K562 (cell line): ENCODE results near the gene HLA-E. TPM values are rescaled to one million over a fixed set of nuclear protein-coding genes. Genes with fewer than 3 reads are reported as not detected.

Source experiments
- CHD2 ChIP-seq: IDR thresholded peaks from 2 replicates; pipeline ENCODE4 v1.6.1; 2011; ENCODE audit warnings: low read depth, low read length
- ERF ChIP-seq: fragments of 450-650 bp; formaldehyde crosslinking; IDR thresholded peaks from 2 replicates; pipeline ENCODE4 v1.4.0; 2020; ENCODE audit warnings: mild to moderate bottlenecking, mixed read lengths
- ESRRA ChIP-seq: fragments of 450-650 bp; IDR thresholded peaks from 2 replicates; pipeline ENCODE4 v1.6.1; 2014; ENCODE audit warnings: low read depth, mild to moderate bottlenecking, moderate library complexity, borderline replicate concordance
- FOXA3 ChIP-seq, 2 experiments: fragments of 450-650 bp in 1 of 2; sonication (generic) in 1 of 2; formaldehyde crosslinking; IDR thresholded peaks in 1 of 2; conservative IDR thresholded peaks in 1 of 2; 2 replicates each; pipeline versions ENCODE4 v1.4.0 to v1.8.0; 2020 to 2022; ENCODE audit warnings: mild to moderate bottlenecking in 2 of 2, missing genetic modification reagents in 1 of 2
- FOXP1 ChIP-seq: sonication (generic); formaldehyde crosslinking; IDR thresholded peaks from 2 replicates; pipeline ENCODE4 v1.8.0; 2022; ENCODE audit warnings: mild to moderate bottlenecking, missing genetic modification reagents
- GABPB2 ChIP-seq: fragments of 250-450 bp; sonication (Bioruptor Pico); conservative IDR thresholded peaks from 2 replicates; pipeline ENCODE4 v1.5.1; 2021; ENCODE audit warnings: mild to moderate bottlenecking
- NCOA4 ChIP-seq: fragments of 450-650 bp; IDR thresholded peaks from 2 replicates; pipeline ENCODE4 v1.6.1; 2018; ENCODE audit warnings: mild to moderate bottlenecking; ENCODE audit not compliant: partially characterized antibody
- NFYB ChIP-seq: IDR thresholded peaks from 2 replicates; pipeline ENCODE4 v1.6.1; 2011; ENCODE audit warnings: mild to moderate bottlenecking, moderate library complexity; ENCODE audit not compliant: insufficient read length; ENCODE audit errors: extremely low read depth
- NKRF ChIP-seq: fragments of 450-650 bp; IDR thresholded peaks from 2 replicates; pipeline ENCODE4 v1.6.1; 2016; ENCODE audit warnings: borderline replicate concordance
- NONO ChIP-seq, 2 experiments: fragments of 200-400 bp in 1 of 2; fragments of 450-650 bp in 1 of 2; formaldehyde crosslinking in 1 of 2; IDR thresholded peaks; 2 replicates each; pipeline ENCODE4 v1.6.1; 2017; ENCODE audit warnings: low read depth in 2 of 2, mild to moderate bottlenecking in 2 of 2, moderate library complexity in 2 of 2, low read length in 1 of 2
- PHF8 ChIP-seq: fragments of 200-600 bp; sonication (generic); IDR thresholded peaks from 2 replicates; pipeline ENCODE4 v1.6.1; 2012; ENCODE audit warnings: mixed run types, mild to moderate bottlenecking, inconsistent platforms, low read length, moderate library complexity, borderline replicate concordance
- RHOXF2B ChIP-seq: fragments of 250-450 bp; sonication (Bioruptor Pico); conservative IDR thresholded peaks from 2 replicates; pipeline ENCODE4 v1.5.1; 2021
- SLC30A9 ChIP-seq: fragments of 250-450 bp; sonication (Bioruptor Pico); IDR thresholded peaks from 2 replicates; pipeline ENCODE4 v1.8.0; 2022; ENCODE audit warnings: mild to moderate bottlenecking, moderate library complexity
- SREBF2 ChIP-seq: sonication (generic); formaldehyde crosslinking; IDR thresholded peaks from 2 replicates; pipeline ENCODE4 v1.4.0; 2020; ENCODE audit warnings: mild to moderate bottlenecking, missing genetic modification reagents
- ZBTB49 ChIP-seq: sonication (generic); formaldehyde crosslinking; IDR thresholded peaks from 2 replicates; pipeline ENCODE4 v1.8.0; 2022; ENCODE audit warnings: missing genetic modification reagents, mild to moderate bottlenecking, borderline replicate concordance
- ZBTB5 ChIP-seq: fragments of 450-650 bp; IDR thresholded peaks from 2 replicates; pipeline ENCODE4 v1.6.1; 2017; ENCODE audit warnings: antibody characterized with exemption
- ZNF174 ChIP-seq: fragments of 250-450 bp; sonication (Bioruptor Pico); IDR thresholded peaks from 2 replicates; pipeline ENCODE4 v1.4.0; 2020; ENCODE audit warnings: mild to moderate bottlenecking
- ZNF668 ChIP-seq: fragments of 250-450 bp; sonication (Bioruptor Pico); IDR thresholded peaks from 2 replicates; pipeline ENCODE4 v1.8.0; 2022; ENCODE audit warnings: mild to moderate bottlenecking, inconsistent platforms
- polyA plus RNA-seq, 8 experiments: library from polyadenylated mRNA; depleted of rRNA in 4 of 8; stranded (reverse) in 5 of 8; unstranded in 3 of 8; fragments of >200 nt; fragmentation: Nextera tagmentation in 2 of 8; fragmentation: Illumina TruSeq in 1 of 8; extraction: Ambion mirVana in 2 of 8; extraction: Trizol in 1 of 8; gene quantifications; 2 replicates each; pipeline versions ENCODE4 v1.2.1 to v1.2.3, GENCODE V29; 2011 to 2014; ENCODE audit warnings: inconsistent platforms in 1 of 8, missing spikeins in 1 of 8
- total RNA-seq, 7 experiments: library from RNA; depleted of rRNA in 6 of 7; stranded (reverse); fragments of >200 nt in 6 of 7; fragmentation: Illumina TruSeq in 2 of 7; extraction: Trizol in 2 of 7; gene quantifications; 2 replicates each; pipeline versions ENCODE4 v1.2.1 to v1.2.3, GENCODE V29; 2011 to 2021; ENCODE audit warnings: low replicate concordance in 1 of 7
- TF ChIP-seq, protein P1 (sequence below): fragments of 450-650 bp; IDR thresholded peaks from 2 replicates; pipeline ENCODE4 v1.6.1; 2018; ENCODE audit warnings: mild to moderate bottlenecking, low read depth; ENCODE audit not compliant: partially characterized antibody

Gene HLA-E
- total and polyA plus RNA-seq, 9 of the 15 experiments (the other 6 are each of a cell fraction or from before 2014, with no cell fraction given), result 3.2 to 39.9 (median 26.8) TPM

- TF ChIP-seq, protein P1, sequence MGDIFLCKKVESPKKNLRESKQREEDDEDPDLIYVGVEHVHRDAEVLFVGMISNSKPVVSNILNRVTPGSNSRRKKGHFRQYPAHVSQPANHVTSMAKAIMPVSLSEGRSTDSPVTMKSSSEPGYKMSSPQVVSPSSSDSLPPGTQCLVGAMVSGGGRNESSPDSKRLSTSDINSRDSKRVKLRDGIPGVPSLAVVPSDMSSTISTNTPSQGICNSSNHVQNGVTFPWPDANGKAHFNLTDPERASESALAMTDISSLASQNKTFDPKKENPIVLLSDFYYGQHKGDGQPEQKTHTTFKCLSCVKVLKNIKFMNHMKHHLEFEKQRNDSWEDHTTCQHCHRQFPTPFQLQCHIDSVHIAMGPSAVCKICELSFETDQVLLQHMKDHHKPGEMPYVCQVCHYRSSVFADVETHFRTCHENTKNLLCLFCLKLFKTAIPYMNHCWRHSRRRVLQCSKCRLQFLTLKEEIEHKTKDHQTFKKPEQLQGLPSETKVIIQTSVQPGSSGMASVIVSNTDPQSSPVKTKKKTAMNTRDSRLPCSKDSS, result no peak
- peak; percentile 80; the same call in 1 of the 2 replicates for TF ChIP-seq NKRF
- TF ChIP-seq PHF8, result no peak
- TF ChIP-seq NFYB, result no peak
- TF ChIP-seq RHOXF2B (CRISPR knock-in tag), result no peak
- no peak for TF ChIP-seq GABPB2 (CRISPR knock-in tag)
- no peak for TF ChIP-seq ZBTB49 (CRISPR knock-in tag)
- TF ChIP-seq FOXP1, result no peak
- TF ChIP-seq ZNF174 (CRISPR knock-in tag), result no peak
- no peak for TF ChIP-seq ZNF668 (CRISPR knock-in tag)
- no peak for TF ChIP-seq ZBTB5
- 0 out of 4 replicates have a peak, but pooled peaks of 1 of the 2 experiments have one; percentile 72 for TF ChIP-seq NONO (IDR thresholded peaks at IDR 0.05; ENCODE audit: low read depth in 2 of 2, low read length in 1 of 2)
- no peak for TF ChIP-seq SLC30A9 (CRISPR knock-in tag)
- no peak for TF ChIP-seq SREBF2 (CRISPR knock-in tag)
- TF ChIP-seq NCOA4, result no peak
- no peak; a peak in 1 of 4 replicates for TF ChIP-seq FOXA3 (CRISPR knock-in tag; conservative IDR thresholded peaks at IDR 0.05 in 1 of 2, IDR thresholded peaks at IDR 0.05 in 1 of 2)
- peak; percentile 37; the same call in 1 of the 2 replicates for TF ChIP-seq ERF (CRISPR knock-in tag)
- no peak for TF ChIP-seq CHD2
- no peak for TF ChIP-seq ESRRA
Measured at GRCh38 chr6:30541515-30542403, 52.5 kb downstream of the HLA-E start (continued).
